Activated T-cell treated with anti-CD3 and anti-CD28 coated beads, Interleukin-2, amount 50 U/mL, for 1 hour (primary cell): ENCODE measurements around the gene ERC1.
"Not testable (repeated sequence)": the region's sequence is repeated elsewhere in the genome, so short reads cannot be mapped to it uniquely, and the experiment has no call there.

Experiments
- DNase-seq: peaks from one replicate; pipeline ENCODE4 v3.0.0-alpha.2; 2020

Gene ERC1

DNA sequence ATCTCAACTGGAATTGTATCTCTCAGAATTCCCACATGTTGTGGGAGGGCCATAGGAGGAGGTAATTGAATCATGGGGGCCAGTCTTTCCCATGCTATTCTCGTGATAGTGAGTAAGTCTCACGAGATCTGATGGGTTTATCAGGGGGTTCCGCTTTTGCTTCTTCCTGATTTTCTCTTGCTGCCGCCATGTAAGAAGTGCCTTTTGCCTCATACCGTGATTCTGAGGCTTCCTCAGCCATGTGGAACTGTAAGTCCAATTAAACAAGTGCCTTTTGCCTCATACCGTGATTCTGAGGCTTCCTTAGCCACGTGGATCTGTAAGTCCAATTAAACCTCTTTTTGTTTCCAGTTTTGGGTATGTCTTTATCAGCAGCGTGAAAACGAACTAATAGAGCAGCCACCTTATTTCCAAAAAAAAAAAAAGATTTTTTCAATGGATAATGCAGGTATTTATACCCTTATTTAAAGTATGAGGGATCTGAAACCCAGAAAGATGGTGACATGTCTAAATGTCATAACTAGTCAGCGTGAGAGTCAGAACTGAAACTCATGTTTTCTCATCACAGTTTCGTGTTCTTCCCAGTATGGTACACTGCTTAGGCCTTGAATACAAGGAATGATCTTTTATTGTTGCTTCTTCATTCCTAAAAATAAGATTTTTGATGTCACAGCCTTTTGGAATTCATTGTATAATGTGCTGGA, 89.6 kb downstream of the ERC1 start:
- no peak for DNase-seq

GRCh38 chr12:1083151-1083888, 92.3 kb downstream of the ERC1 start:
- no peak for DNase-seq

- no peak for DNase-seq
Observed at GRCh38 chr12:1083889-1084262, 92.9 kb downstream of the ERC1 start.

DNA sequence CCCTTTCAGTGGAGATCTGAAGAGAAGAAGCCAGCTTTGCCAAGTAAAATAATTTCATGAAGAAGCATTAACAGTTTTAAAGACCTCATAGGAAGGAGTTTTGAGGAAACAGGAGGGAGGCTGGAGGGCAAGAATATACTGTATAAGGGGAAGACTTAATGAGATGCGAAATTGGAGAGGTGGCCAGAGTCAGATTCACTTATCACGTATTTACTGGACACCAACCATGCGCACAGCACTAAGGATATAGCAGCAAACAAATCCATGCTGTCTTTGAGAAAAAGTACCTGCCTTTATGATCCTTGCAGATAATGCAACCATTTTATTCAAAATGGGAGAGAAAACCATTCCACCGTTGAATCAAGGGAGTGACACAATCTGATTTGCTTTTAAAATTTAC, 100.3 kb downstream of the ERC1 start:
- no peak for DNase-seq

DNA sequence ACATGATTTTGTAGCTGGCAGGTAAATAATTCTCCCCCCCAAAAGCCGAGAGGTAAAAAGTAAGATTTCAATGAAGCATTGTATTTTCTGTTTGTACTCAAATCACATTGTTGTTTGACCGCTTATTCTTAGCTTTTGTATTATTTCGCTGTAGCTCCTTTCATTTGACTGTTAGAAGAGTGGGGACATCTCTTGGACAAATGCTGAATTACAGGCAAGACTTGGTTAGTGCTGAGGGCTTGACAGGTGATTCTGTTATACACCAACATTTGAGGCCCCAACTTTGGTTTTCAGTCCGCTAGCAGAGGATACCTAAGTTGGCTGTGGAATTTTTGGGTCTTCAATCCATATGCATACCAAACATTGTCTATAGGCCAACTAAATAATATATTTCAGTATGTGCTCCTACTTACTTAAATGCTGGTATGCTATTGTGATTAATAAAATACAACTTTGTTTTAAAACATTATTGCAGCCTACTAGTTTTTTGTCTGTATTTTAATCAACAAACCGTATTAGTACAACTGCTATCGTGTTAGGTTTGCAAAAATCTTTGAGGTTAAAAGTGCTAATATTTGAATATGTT, 102.2 kb downstream of the ERC1 start:
- DNase-seq, result no peak

GRCh38 chr12:1094714-1095113, 103.7 kb downstream of the ERC1 start:
- DNase-seq, result no peak

- no peak for DNase-seq
Observed at GRCh38 chr12:1099158-1099557, 108.1 kb downstream of the ERC1 start.

DNA sequence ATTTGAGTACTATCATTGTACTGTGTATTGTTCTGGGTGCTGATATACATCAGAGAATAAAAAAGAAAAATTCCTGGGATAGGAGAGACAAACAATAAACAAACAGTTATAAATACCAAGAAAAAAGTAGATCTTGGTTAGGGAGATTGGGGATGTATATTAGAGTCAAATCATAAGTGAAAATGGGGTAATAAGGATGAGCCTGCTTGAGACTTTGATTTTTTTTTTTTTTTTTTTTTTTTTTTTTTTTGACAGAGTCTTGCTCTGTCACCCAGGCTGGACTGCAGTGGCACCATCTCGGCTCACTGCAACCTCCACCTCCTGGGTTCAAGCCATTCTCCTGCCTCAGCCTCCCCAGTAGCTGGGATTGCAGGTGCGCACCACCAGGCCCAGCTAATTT, 108.6 kb downstream of the ERC1 start:
- not testable (repeated sequence) for DNase-seq

DNA sequence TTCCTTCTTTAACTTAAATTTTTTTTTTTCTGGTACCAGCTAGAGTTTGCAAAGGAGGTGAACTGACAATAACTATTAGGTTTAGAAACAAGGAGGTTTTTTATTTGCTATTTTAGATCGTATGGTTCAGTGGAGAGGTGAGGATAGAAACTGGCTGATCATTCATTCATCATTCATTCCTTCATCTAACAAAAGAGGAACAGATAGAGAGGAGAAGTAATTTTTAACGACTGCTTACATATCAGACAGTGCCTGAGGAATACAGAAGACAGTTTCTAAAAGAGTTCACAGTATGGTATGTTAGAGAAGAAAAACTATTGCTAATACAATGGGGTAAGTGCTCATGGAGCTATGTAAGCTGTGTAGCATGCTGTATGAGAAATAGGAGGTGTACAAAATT, 111.1 kb downstream of the ERC1 start:
- no peak for DNase-seq

DNA sequence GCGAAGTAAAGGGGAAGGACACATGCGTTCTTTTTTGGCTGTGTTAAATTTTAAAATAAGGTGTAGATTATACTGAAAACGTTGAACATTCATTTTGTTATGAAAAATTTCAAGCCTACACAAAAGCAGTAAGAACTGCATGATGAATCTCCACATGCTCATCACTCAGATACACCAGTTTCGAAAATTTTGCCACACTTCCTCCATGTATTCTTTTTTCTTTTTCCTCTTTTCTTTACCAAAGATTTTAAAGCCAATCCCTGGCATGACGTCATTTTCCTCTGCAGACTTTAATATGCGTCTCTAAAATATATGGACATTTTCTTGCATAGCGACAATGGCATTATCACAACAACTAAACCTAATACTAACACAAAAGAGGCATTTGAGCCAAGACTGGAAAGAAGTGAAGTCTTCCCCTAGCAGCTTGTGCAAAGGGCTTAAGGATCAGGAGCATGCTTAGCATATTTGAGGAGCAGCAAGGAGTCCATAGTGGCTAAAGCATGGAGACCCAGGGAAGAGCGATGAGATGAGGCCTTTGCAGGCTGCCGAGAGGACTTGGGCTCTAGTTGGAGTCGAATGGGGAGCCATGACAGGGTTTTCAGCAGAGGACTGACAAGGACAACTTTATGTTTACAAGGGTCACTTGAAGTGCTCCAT, 111.9 kb downstream of the ERC1 start:
- DNase-seq, result no peak

GRCh38 chr12:1103632-1104031, 112.6 kb downstream of the ERC1 start:
- no peak for DNase-seq

GRCh38 chr12:1104088-1104800, 113.2 kb downstream of the ERC1 start:
- DNase-seq, result no peak

DNA sequence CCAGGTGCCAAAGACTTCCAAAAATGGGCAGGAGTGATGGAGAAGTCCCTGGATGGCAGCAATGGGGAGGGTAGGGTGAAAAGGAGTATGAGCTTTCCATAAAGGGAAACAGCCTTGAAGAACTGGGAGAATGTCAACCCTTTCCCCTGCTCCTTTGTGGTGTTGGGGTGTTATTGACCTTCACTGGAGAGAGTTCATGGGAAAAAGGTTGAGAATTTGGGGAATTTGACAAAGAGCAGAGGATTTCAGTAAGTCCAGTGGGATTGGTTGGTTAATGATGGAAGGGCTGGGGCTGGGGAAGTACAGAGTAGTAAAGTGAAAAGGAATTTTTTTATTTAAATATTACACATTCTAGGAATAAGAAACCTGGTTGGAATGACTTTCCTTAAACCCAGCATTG, 116.6 kb downstream of the ERC1 start:
- no peak for DNase-seq

- no peak for DNase-seq
Observed at GRCh38 chr12:1108276-1108675, 117.3 kb downstream of the ERC1 start.

- no peak for DNase-seq
Observed at GRCh38 chr12:1115484-1116231, 124.6 kb downstream of the ERC1 start.

DNA sequence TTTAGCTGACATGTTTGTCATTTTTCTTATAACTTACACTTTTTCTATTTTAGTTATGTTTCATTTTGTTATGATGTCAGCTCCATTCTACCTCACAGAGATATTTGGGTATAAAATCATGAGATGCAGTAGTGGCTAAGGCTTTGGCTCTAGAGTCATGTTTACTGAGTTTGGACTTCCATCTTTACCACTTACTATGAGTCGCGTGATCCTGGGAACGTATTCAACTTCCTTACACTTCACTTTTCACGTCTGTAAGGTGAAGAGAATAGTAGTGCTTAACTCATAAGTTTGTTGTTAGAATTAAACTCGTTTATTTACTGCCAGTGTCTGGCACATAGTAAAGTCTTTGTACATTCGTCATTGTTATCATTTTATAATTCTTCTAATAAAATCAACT, 126.3 kb downstream of the ERC1 start:
- no peak for DNase-seq

DNA sequence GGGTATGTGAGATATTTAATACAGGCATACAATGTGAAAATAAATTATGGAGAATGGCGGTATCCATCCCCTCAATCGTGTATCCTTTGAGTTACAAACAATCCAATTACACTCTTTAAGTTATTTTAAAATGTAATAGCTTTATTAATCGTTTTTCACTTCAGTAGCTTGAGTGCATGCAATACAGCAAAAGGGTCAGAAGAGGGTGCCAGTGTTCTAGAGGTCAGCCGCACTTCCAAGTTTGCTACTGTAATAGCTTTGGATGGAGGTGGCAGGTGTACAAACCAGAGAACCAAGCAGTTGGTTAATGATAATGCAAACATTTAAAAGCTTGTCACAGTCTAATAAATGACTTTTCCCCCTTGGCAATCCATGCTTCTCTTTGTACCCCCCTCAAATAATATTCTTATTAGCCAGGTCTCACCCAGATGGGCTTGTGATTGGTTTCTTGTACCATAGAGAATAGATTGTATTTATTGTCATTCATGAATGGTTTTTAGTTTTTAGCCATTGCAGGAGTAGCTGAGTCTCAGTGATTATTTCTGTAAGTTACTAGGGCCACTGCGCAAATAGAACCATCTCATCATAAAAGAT, 127.0 kb downstream of the ERC1 start:
- DNase-seq, result peak; percentile 63

GRCh38 chr12:1122786-1123185, 131.8 kb downstream of the ERC1 start:
- peak; percentile 60 for DNase-seq

- no peak for DNase-seq
Observed at GRCh38 chr12:1126091-1126490, 135.1 kb downstream of the ERC1 start.

GRCh38 chr12:1127021-1127420, 136.0 kb downstream of the ERC1 start:
- no peak for DNase-seq

DNA sequence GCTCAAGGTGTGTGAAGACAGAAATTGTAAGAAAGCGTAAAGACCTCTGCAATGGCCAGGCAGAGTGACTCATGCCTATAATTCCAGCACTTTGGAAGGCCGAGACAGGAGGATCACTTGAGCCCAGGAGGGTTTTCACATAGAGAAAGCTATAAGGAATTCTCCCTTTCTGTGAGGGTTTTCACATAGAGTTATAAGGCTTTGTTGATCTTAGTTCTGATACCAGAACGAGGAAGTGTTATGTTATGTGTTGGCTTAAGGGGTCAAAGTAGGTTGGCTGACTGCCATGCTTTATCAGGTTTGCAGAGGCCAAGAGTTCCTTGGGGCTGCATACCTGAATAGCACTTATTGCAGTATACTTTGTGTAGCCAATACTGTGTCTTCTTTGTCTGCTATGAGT, 139.1 kb downstream of the ERC1 start:
- DNase-seq, result no peak

DNA sequence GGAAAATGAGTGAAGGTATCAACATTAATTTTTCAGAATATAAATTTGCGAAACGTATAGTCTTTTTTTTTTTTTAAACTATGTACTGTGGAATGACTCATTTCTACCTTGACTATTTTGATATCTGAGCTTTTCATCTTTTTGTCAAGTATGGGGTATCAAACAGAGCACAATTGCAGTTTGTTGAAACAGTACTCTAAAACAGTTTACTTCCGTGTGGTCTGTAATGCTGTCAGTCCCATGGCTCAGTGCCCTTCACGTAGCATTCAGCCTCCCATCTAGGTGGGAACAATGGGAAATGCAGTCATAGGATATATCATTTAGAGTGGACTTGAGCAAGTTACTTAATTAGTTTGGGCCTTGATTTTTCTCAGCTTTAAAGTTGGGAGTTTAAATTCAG, 139.5 kb downstream of the ERC1 start:
- no peak for DNase-seq
